Fibroblast of skin of scalp (primary cell): ENCODE data around the gene MYO1F.

Experiments
- DNase-seq: peaks from one replicate; pipeline ENCODE4 v3.0.0-alpha.2; 2013

Gene MYO1F

DNA sequence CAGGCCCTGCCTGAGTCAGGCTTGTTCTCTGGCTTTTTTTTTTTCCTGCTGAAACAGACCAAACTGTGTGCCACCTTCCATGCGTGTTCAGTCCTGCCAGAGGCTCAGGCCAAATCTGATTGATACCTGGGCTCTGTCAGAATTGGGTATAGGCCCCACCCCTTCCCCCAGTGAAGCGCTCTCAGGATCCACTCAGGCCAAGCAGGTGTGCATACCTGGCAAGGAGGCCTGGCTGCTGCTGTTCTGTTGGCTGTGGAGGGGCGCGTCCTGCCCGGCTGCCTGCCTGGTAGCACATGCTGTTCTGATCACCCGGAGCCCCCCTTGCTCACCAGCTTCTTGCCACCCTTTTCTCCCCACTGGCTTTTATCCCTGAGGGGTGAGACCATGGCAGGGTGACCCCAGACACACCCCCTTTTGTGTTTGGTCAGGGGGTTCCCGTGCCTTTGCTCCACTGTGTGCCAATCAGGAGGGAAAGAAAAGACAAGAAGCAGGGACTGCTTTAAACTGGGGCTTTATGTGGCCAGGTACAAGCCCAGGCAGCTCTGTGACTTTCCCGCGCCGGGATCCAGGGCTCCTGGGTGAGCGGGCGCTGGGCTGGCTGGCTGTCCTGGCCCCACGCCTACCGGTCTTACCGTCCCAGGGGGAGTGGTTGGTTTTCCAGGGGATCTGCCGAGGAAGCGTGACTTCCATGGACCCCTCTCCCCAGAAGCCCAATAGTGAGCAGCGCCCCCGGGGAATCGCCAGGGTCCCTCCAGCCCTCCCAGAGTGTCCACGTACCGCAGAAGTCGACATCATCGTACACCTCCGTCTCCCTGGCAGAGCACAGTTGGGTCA is 87.5 kb downstream of the MYO1F start:
- no peak for DNase-seq

DNA sequence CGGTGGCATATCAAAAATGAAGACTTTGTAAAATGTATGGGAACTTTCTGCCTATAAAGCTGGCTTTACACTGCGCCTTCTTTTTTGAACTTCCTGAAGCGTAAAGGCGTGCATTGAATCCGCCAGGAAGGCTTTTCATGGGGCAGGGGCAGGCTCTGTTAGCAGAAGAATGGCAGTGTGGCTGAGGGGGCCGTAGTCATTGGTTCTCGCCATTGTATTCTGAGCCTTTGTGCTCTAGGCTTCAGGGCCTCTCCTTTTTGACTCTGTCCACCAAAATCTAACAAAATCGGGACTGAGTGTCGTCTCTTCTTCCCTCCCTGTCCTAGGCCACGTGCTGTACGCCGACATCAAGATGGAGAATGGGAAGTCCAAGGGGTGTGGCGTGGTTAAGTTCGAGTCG is 88.9 kb downstream of the MYO1F start:
- no peak for DNase-seq

DNA sequence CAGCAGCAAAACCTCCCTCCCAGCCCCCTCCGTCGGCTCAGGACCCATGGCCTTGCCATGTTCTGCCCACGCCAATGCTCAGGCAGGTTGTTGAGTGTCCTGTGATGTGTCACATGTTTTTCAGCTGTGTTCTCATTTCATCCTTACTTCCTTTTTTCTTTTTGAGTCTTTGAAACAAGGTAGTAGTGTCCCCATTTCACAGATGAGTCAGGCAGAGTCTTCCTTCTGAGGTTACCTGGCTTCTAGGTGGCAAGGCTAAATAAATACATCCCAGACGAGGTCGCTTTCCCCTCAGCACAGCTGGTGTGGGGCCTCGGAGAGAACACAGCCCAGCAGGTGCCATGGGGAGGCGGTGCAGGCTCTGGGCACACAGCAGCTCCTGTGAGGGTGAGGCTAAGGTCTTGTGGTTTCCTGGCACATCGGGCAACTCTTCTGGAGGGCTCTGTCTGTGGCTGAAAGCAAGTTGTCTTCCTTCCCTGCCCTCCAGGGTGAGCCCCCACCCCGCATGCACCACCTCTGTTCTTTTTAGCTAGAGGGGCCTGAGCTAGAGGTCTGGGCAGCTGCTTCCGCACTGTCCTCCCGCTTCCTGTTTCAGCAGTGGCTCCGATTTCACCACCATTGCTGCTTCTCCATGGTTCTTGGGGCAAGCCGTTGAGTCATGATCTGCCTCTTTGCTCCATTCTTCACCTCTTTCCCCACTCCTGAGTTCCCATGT is 89.9 kb downstream of the MYO1F start:
- no peak for DNase-seq

DNA sequence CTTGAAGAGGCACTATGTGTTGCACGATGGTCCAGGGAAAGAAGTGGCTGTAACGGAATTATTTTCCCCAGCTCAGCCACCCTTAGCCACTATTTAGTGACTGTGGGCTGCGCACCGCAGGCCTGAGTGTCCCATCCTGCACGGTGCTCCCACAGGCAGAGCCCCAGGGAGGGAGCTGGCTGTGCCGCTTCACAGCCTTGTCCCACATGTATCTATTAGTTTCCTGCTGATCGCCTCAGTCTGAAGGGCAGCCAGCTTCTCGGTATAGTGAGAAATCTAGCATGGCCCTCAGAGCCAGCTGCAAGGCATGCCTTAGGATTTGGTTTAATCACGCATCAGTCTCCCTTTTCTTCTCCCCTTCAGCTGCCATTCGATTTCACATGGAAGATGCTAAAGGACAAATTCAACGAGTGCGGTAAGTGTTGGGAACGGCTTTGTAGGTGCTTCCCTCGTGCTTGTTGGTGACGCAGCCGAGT is 90.5 kb downstream of the MYO1F start:
- DNase-seq: no peak

DNA sequence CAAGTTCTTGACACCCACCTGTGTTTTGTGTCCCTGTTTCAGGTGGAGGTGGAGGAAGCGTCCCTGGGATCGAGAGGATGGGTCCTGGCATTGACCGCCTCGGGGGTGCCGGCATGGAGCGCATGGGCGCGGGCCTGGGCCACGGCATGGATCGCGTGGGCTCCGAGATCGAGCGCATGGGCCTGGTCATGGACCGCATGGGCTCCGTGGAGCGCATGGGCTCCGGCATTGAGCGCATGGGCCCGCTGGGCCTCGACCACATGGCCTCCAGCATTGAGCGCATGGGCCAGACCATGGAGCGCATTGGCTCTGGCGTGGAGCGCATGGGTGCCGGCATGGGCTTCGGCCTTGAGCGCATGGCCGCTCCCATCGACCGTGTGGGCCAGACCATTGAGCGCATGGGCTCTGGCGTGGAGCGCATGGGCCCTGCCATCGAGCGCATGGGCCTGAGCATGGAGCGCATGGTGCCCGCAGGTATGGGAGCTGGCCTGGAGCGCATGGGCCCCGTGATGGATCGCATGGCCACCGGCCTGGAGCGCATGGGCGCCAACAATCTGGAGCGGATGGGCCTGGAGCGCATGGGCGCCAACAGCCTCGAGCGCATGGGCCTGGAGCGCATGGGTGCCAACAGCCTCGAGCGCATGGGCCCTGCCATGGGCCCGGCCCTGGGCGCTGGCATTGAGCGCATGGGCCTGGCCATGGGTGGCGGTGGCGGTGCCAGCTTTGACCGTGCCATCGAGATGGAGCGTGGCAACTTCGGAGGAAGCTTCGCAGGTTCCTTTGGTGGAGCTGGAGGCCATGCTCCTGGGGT is 91.5 kb downstream of the MYO1F start:
- DNase-seq: no peak

DNA sequence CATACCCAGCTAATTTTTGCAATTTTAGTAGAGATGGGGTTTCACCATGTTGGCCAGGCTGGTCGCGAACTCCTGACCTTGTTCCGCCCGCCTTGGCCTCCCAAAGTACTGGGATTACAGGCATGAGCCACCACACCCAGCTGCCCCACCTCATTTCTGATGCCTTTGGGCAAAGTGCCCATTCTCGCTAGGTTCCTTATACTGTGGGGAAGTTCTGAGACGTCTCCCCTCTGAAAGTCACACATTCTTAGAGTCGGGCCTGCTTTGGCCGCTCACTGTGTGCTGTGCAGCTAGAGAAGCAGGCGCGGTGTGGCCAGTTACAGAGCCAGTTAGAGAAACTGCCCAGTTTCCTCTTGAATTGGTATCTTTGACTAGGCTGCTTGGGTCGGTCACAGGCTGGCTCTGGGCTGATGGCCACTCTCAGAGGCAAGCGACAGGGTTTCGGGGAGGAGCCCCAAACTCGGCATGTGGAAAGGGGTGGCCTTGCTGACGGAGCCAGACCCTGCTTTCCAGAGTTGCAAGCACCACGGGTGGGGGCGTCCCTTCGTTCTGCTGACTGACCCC is 92.8 kb downstream of the MYO1F start:
- DNase-seq: no peak

DNA sequence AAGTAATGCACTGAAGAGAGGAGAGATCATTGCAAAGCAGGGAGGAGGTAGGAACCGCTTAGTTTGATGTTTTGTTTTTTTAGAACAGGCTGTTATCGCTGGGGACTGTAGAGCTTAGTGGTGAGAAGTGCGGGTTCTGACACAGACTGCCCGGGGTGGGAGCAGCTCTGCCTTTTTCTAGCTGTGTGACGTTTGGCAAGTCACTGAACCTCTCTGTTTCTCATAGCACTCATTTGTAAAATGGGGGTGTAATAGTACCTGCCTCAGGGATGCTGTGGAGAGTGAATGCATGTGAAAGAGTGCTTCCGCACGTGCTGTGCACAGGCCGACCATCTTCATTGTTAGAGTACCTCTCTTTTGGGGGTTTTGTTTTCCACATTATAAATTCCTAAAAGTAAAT is 94.1 kb downstream of the MYO1F start:
- DNase-seq: no peak

DNA sequence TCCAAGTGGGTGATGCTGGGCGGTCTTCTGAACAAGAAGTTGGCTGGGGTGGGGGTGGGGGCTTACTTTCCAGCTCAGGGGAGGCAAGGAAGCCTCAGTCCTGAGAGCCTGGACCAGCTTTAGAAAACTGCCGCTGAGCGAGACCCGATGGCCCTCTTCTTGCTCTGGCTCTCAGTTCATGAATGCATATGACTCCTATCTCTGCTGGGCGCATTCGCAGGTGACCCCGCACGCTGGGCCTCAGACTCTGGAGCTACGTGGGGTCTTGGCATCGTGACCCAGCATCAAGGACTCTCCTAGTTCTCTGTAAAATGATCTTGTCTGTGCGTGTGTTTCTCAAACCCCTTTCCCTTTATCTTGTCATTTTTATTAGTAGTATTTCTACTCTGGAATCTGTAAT is 94.5 kb downstream of the MYO1F start:
- DNase-seq: no peak

DNA sequence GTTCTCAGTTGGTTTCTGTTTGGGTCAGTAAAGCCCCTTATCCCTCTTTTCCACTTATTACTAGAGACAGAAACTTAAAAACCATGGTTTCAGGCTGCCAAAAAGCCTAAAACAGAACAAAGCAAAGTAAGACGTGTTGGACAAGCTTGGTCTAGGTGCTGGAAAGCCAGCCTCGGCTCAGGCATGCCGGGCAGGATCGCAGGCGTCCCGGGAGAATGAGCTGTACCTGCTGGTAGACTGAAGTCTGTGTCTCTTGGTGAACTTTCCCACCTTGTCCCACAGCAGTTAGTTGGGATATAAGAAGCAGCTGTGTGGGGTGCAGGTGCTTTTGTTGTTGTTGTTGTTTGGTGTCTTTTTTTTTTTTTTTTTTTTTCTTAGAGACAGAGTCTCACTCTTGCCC is 95.6 kb downstream of the MYO1F start:
- no peak for DNase-seq

DNA sequence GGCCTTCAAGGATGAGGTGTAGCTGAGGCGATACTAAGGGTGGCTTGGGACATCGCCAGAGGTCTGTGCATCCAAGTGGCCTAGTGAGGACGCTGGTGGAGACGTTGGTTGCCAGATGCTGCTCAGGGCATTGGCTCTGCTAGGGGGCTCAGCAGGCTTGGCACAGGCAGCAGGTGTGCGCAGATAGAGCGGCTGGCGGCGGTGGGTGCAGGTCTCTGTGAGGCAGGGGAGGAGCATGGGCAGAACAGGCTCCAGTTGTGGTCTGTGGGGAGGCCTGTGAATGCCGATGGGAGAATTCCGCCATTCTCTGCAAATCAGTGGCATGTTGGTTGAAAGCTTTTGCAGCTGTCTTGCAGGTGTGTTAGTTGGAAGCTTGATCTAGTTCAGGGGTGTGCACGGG is 96.0 kb downstream of the MYO1F start:
- DNase-seq: no peak

DNA sequence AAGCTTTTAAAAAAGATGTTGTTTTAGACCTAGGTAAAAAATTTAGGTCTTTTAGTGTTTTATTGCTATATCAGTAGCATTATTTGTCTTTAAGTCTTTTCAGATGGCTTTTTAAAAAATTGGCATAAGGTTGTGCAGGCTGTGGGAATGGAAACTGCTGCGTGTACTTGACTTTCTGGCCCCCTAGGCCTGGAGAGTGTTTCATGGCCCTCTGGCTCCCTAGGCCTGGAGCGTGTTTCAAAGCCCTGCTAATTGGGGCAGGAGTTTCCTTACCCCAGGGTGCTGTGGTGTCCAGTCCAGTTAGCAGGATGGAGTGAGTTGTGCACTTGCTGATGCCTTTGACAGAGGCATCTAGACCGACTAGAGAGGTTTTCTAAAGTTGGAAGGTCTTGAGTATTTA is 98.6 kb downstream of the MYO1F start:
- no peak for DNase-seq

DNA sequence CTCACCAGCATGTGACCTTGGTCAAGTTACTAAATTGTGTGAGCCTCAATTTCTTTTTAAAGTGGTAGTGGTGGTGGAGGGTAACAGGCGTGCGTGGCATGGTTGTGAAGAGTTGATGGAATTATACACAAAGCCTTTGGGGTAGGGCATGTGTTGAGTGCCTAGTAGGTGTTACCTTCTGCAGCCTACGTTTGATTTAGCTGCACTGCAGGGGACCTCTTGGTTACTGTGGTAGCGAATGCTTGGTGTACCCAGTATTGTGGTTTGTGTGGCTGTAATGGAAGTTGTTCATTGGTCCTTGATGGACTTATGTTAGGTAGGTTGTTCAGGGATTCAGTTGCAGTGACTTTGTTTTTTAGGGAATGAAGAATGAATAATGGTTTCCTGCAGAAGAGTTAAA is 99.4 kb downstream of the MYO1F start:
- DNase-seq: no peak

DNA sequence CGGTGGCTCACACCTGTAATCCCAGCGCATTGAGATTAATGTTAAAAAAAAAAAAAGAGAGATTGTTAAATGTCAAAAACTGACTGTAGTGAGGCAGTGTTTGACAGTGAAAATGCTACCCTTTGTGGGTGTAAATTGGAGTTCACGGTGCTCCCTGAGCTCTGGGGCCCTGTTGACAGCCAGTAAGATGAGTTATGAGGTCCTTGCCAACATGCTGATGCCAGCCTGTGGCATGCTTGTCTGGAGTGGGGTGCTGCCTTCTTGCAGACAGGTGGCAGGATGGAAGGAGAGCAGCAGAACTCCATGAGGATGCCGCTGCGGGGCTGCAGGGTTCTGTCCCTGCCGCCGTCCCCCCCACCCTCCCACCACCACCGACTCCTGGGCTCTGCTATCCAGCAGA is 100.7 kb downstream of the MYO1F start:
- DNase-seq: no peak

DNA sequence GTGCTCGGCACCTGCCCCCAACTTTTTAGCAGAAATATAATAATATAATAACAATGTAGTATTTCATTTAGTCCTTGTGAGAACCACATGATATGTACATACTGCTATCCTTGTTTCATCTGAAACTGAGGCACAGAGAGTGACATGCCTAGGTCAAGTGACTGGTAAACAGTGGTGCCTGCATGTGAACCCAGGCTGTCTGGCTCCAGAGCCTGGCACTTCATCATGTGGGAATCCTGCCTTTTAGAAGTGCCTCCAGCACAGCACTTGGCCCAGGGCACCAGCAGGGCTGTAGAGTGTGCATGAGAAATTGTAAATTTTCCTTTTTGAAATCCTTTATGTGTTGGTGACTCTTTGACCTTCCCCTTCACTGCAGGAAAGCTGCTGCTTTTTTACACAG is 102.2 kb downstream of the MYO1F start:
- no peak for DNase-seq

DNA sequence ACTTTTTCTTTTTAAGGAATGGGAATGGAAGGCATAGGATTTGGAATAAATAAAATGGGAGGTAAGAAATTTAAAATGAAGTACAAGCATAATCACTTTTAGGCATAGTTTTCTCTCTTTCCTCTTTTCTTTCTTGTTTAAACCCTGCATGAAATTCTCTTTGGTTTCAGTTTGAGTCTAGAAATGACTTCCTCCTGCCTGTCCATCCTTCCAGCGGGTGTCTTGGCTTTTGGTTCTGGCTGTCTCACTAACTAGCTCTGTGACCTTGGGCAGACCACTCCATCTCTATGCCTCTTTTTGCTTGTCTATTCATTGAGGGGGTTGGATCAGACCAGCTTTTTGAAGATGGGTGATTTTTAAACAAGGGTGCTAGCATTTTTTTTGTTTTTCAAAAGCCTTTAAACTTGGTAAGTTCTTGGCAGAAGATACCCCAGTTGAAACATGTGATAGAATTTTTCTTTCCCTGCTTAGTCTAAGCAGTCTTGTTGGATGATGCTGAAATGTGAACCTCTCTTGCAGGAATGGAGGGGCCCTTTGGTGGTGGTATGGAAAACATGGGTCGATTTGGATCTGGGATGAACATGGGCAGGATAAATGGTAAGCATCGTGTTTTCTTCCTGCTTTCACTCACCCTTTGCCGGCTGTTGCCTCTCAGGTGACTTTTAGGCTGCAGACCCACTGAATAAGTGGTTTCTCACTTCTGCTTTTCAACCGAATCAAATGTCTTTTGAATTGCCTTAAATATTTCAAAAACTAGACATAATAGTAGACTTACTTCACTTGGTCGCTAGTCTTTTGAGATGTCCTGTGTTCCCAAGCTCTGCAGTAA is 103.4 kb downstream of the MYO1F start:
- DNase-seq: no peak
